IMR-90 (cell line): Measurements from ENCODE around the gene TSPYL4. TPM values are rescaled to one million over a fixed set of nuclear protein-coding genes. Genes with fewer than 3 reads are reported as not detected.

Source experiments
- ATAC-seq: fragments of 200-7000 bp; cut with Tn5 transposase; 2 replicates; pipeline ENCODE4 v1.9.1; 2020; ENCODE audit warnings: low read depth, mild to moderate bottlenecking, moderate library complexity
- BruUV-seq: library from RNA; stranded (reverse); fragments of 400-500 nt; replicated peaks from 2 replicates; lab custom pipeline; 2021; lab: Mats Ljungman, UMichigan
- CTCF ChIA-PET: fragments of 300-600 bp; formaldehyde crosslinking; extraction: SDS; loops from one replicate; lab custom pipeline; 2021; ENCODE audit warnings: antibody characterized with exemption; lab: Yijun Ruan, JAX
- POLR2A ChIA-PET: fragments of 300-600 bp; sonication (Branson Sonifier 250); formaldehyde crosslinking; loops from one replicate; lab custom pipeline; 2022; ENCODE audit warnings: antibody characterized with exemption; ENCODE audit not compliant: unreplicated experiment; lab: Charles Lee
- DNase-seq: peaks from one replicate; pipeline ENCODE4 v3.0.0; 2013
- H2AFZ ChIP-seq: replicated peaks from 2 replicates; pipeline ENCODE3; 2013; ENCODE audit warnings: low read length, mild to moderate bottlenecking; ENCODE audit not compliant: poor library complexity
- H2AK5ac ChIP-seq: 2 replicates; pipeline ENCODE4 v1.6.1; 2013; ENCODE audit warnings: low read depth, low read length, inconsistent platforms
- H2AK9ac ChIP-seq: replicated peaks from 2 replicates; pipeline ENCODE3; 2013; ENCODE audit warnings: mild to moderate bottlenecking, low read depth, low read length, moderate library complexity; ENCODE audit not compliant: poor library complexity
- H2BK120ac ChIP-seq: 2 replicates; pipeline ENCODE4 v1.6.1; 2013; ENCODE audit warnings: low read depth, low read length, inconsistent platforms
- H2BK15ac ChIP-seq: 3 replicates; pipeline ENCODE4 v1.6.1; 2013; ENCODE audit warnings: low read depth, low read length, inconsistent platforms
- H2BK20ac ChIP-seq: 2 replicates; pipeline ENCODE4 v1.6.1; 2013; ENCODE audit warnings: low read depth, mild to moderate bottlenecking, inconsistent platforms, low read length, moderate library complexity
- H2BK5ac ChIP-seq: 2 replicates; pipeline ENCODE4 v1.6.1; 2013; ENCODE audit warnings: mild to moderate bottlenecking, low read depth, low read length, inconsistent platforms; ENCODE audit not compliant: poor library complexity, severe bottlenecking
- H3K14ac ChIP-seq: replicated peaks from 2 replicates; pipeline ENCODE4 v1.6.1; 2013; ENCODE audit warnings: low read depth, low read length, inconsistent platforms
- H3K18ac ChIP-seq: 2 replicates; pipeline ENCODE4 v1.6.1; 2013; ENCODE audit warnings: low read depth, low read length, control low read depth
- H3K23ac ChIP-seq: 2 replicates; pipeline ENCODE4 v1.6.1; 2013; ENCODE audit warnings: low read depth, low read length, inconsistent platforms
- H3K27ac ChIP-seq: 2 replicates; pipeline ENCODE4 v1.5.1; 2013; ENCODE audit warnings: mild to moderate bottlenecking, control low read depth, low read length; ENCODE audit not compliant: insufficient read depth
- H3K27me3 ChIP-seq: 2 replicates; pipeline ENCODE4 v1.6.1; 2013; ENCODE audit warnings: low read length; ENCODE audit not compliant: control insufficient read depth, insufficient read depth
- H3K36me3 ChIP-seq: 2 replicates; pipeline ENCODE4 v1.6.1; 2013; ENCODE audit warnings: low read length, mixed read lengths; ENCODE audit not compliant: control insufficient read depth, insufficient read depth
- H3K4ac ChIP-seq: 2 replicates; pipeline ENCODE4 v1.6.1; 2013; ENCODE audit warnings: low read depth, low read length, inconsistent platforms
- H3K4me1 ChIP-seq: 2 replicates; pipeline ENCODE4 v1.6.1; 2013; ENCODE audit warnings: low read length, mixed read lengths; ENCODE audit not compliant: control insufficient read depth, insufficient read depth
- H3K4me2 ChIP-seq: 2 replicates; pipeline ENCODE4 v1.6.1; 2013; ENCODE audit warnings: low read depth, mild to moderate bottlenecking, control low read depth, low read length, moderate library complexity
- H3K4me3 ChIP-seq: 2 replicates; pipeline ENCODE4 v1.5.1; 2013; ENCODE audit warnings: low read depth, mild to moderate bottlenecking, control low read depth, low read length, moderate library complexity; ENCODE audit not compliant: insufficient read depth
- H3K56ac ChIP-seq: 2 replicates; pipeline ENCODE4 v1.6.1; 2013; ENCODE audit warnings: low read length, inconsistent platforms; ENCODE audit not compliant: insufficient read depth; ENCODE audit errors: extremely low read depth
- H3K79me1 ChIP-seq, 2 experiments: 2 replicates each; pipeline ENCODE4 v1.6.1; 2013; ENCODE audit warnings: low read length in 2 of 2, inconsistent platforms in 1 of 2, low read depth in 1 of 2
- H3K9ac ChIP-seq: 2 replicates; pipeline ENCODE4 v1.6.1; 2013; ENCODE audit warnings: low read depth, low read length, control low read depth
- H3K9me1 ChIP-seq: 2 replicates; pipeline ENCODE4 v1.6.1; 2013; ENCODE audit warnings: low read length, inconsistent platforms; ENCODE audit not compliant: insufficient read depth
- H3K9me3 ChIP-seq: 2 replicates; pipeline ENCODE4 v1.6.1; 2013; ENCODE audit warnings: low read length; ENCODE audit not compliant: control insufficient read depth, insufficient read depth
- H4K20me1 ChIP-seq: 2 replicates; pipeline ENCODE4 v1.6.1; 2013; ENCODE audit warnings: low read length, inconsistent platforms; ENCODE audit not compliant: insufficient read depth
- H4K5ac ChIP-seq: 2 replicates; pipeline ENCODE4 v1.6.1; 2013; ENCODE audit warnings: mild to moderate bottlenecking, low read depth, low read length, control low read depth
- H4K8ac ChIP-seq, 2 experiments: 2 replicates each; pipeline ENCODE4 v1.6.1; 2013; ENCODE audit warnings: low read depth in 2 of 2, low read length in 2 of 2, control low read depth in 1 of 2, inconsistent platforms in 1 of 2
- H4K91ac ChIP-seq: 2 replicates; pipeline ENCODE4 v1.6.1; 2013; ENCODE audit warnings: low read depth, low read length, inconsistent platforms; ENCODE audit not compliant: insufficient read depth
- BHLHE40 ChIP-seq: fragments of 150-350 bp; IDR thresholded peaks from 2 replicates; pipeline ENCODE4 v1.6.1; 2016; ENCODE audit warnings: mild to moderate bottlenecking, low read depth, low read length
- CEBPB ChIP-seq: IDR thresholded peaks from 2 replicates; pipeline ENCODE4 v1.6.1; 2012; ENCODE audit warnings: low read depth, low read length, improper control_type of control experiment
- CHD1 ChIP-seq: IDR thresholded peaks from 2 replicates; pipeline ENCODE4 v1.6.1; 2012; ENCODE audit warnings: low read depth, low read length, improper control_type of control experiment
- CTCF ChIP-seq: conservative IDR thresholded peaks from 2 replicates; pipeline ENCODE4 v1.5.1; 2012; ENCODE audit warnings: mild to moderate bottlenecking, low read depth, low read length, improper control_type of control experiment
- ELK1 ChIP-seq: fragments of 150-350 bp; IDR thresholded peaks from 2 replicates; pipeline ENCODE4 v1.6.1; 2016; ENCODE audit warnings: low read depth, mild to moderate bottlenecking, low read length, moderate library complexity, borderline replicate concordance
- FOS ChIP-seq: fragments of 150-350 bp; IDR thresholded peaks from 2 replicates; pipeline ENCODE4 v1.6.1; 2016; ENCODE audit warnings: low read depth, low read length
- MAFK ChIP-seq: IDR thresholded peaks from 2 replicates; pipeline ENCODE4 v1.6.1; 2012; ENCODE audit warnings: low read depth, low read length, improper control_type of control experiment
- MAZ ChIP-seq: IDR thresholded peaks from 2 replicates; pipeline ENCODE4 v1.6.1; 2012; ENCODE audit warnings: low read depth, mild to moderate bottlenecking, low read length, improper control_type of control experiment, moderate library complexity, borderline replicate concordance
- MXI1 ChIP-seq: IDR thresholded peaks from 2 replicates; pipeline ENCODE4 v1.6.1; 2012; ENCODE audit warnings: low read depth, mild to moderate bottlenecking, low read length, moderate library complexity, borderline replicate concordance
- NFE2L2 ChIP-seq: fragments of 150-350 bp; IDR thresholded peaks from 2 replicates; pipeline ENCODE4 v1.6.1; 2016; ENCODE audit warnings: low read depth, mild to moderate bottlenecking, low read length
- POLR2A ChIP-seq: IDR thresholded peaks from 2 replicates; pipeline ENCODE4 v1.6.1; 2012; ENCODE audit warnings: mild to moderate bottlenecking, low read depth, low read length
- RAD21 ChIP-seq: IDR thresholded peaks from 2 replicates; pipeline ENCODE4 v1.6.1; 2012; ENCODE audit warnings: low read length, improper control_type of control experiment
- RCOR1 ChIP-seq: IDR thresholded peaks from 2 replicates; pipeline ENCODE4 v1.6.1; 2012; ENCODE audit warnings: mild to moderate bottlenecking, low read length, improper control_type of control experiment; ENCODE audit not compliant: insufficient replicate concordance
- RFX5 ChIP-seq: IDR thresholded peaks from 2 replicates; pipeline ENCODE4 v1.8.0; 2012; ENCODE audit warnings: low read depth, mild to moderate bottlenecking, low read length, moderate library complexity
- SMC3 ChIP-seq: fragments of 150-350 bp; IDR thresholded peaks from 2 replicates; pipeline ENCODE4 v1.6.1; 2016; ENCODE audit warnings: low read depth, mild to moderate bottlenecking, antibody characterized with exemption, low read length, moderate library complexity
- WGBS, 2 experiments: methylation state at CpG; one replicate each; pipeline versions ENCODE4 v1.1.5 to v1.1.7; 2013; ENCODE audit warnings: missing lambda C conversion rate in 2 of 2; ENCODE audit not compliant: insufficient read length in 1 of 2; ENCODE audit errors: extremely low coverage in 2 of 2; 5-methylcytosine and 5-hydroxymethylcytosine counted together
- dilution Hi-C: fragments of 300-500 bp; cut with HindIII; formaldehyde crosslinking; loops from one replicate; pipeline ENCODE4 v1.14.3; 2018; ENCODE audit warnings: low sequenced_read_pairs; ENCODE audit not compliant: unreplicated experiment
- in situ Hi-C: fragments of 300-500 bp; cut with MboI; formaldehyde crosslinking; loops from 3 replicates; pipeline ENCODE4 v1.14.3; 2019; ENCODE audit warnings: low sequenced_read_pairs, inconsistent platforms, mixed read lengths
- intact Hi-C: fragments of 100-400 bp; cut with micrococcal nuclease; formaldehyde crosslinking; loops from 2 replicates; pipeline ENCODE4 v1.10.0; 2022
- polyA plus RNA-seq, 3 experiments: library from polyadenylated mRNA; depleted of rRNA; stranded (reverse); fragments of >200 nt; gene quantifications; 2 replicates each; pipeline ENCODE4 v1.2.3, GENCODE V29; 2012; ENCODE audit warnings: low replicate concordance in 1 of 3
- total RNA-seq: library from RNA; depleted of rRNA; stranded (reverse); fragments of >200 nt; gene quantifications from 2 replicates; pipeline ENCODE4 v1.2.3, GENCODE V29; 2012

TSPYL4 gene
- total and polyA plus RNA-seq, 2 of the 4 experiments (the other 2 are of a cell fraction): 22.0 to 29.9 TPM

- peak; percentile 8; the same call in 1 of the 2 replicates for TF ChIP-seq MAZ
- TF ChIP-seq FOS: no peak
- no peak for TF ChIP-seq RAD21
- no peak for TF ChIP-seq CHD1
- TF ChIP-seq POLR2A: peak; percentile 88
- TF ChIP-seq BHLHE40: no peak
Measured at GRCh38 chr6:116253505-116254296, at the start of gene TSPYL4 (continued).

- no peak for DNase-seq
- Histone ChIP-seq H3K23ac (peak overlapping the region; percentile 42; the same call in 1 of the 2 replicates), H3K14ac (no peak overlapping the region), H3K9me1 (no peaks in the 10 kb centered on the region), H3K27me3 (no peaks in the 10 kb centered on the region), H2BK5ac (no peak overlapping the region), H2AK5ac (no peak overlapping the region), H2AK9ac (no peak overlapping the region), H3K56ac (no peak overlapping the region), H2AFZ (no peak overlapping the region), H4K8ac (no peak overlapping the region), H3K4me3 (no peak overlapping the region), H3K4me2 (no peak overlapping the region), H2BK20ac (no peak overlapping the region), H3K9ac (no peak overlapping the region), H2BK15ac (no peak overlapping the region), H4K91ac (no peak overlapping the region), H3K4ac (no peak overlapping the region), H3K27ac (no peak overlapping the region), H4K5ac (no peak overlapping the region), H2BK120ac (no peak overlapping the region), H3K18ac (no peak overlapping the region), H3K79me1 (no peaks in the 10 kb centered on the region), H3K4me1 (no peaks in the 10 kb centered on the region), H4K20me1 (no peaks in the 10 kb centered on the region), H3K9me3 (peaks cover 4% of the 10 kb centered on the region), H3K36me3 (no peaks in the 10 kb centered on the region)
- dilution Hi-C loops (no loop called here), intact Hi-C loops (no loop called here), in situ Hi-C loops (no loop called here)
- CTCF ChIA-PET: no interaction called here
- POLR2A ChIA-PET: no interaction called here
- BruUV-seq: no TSS peak
- ATAC-seq: no peak
- no CpG with 5 or more reads among the region's 3 CpGs for WGBS, 2 experiments
- TF ChIP-seq POLR2A (no peak), CTCF (no peak), BHLHE40 (no peak), MXI1 (no peak), SMC3 (no peak), ELK1 (no peak), NFE2L2 (no peak), CEBPB (no peak), MAFK (no peak), RCOR1 (no peak), FOS (no peak), RAD21 (no peak), RFX5 (no peak)
Measured at GRCh38 chr6:116301104-116301503, 47.2 kb upstream of the TSPYL4 start.
